Measurements from ENCODE around the gene PFN3.
"Not testable (repeated sequence)": the region's sequence is repeated elsewhere in the genome, so short reads cannot be mapped to it uniquely, and the experiment has no call there.

The PFN3 gene

DNA sequence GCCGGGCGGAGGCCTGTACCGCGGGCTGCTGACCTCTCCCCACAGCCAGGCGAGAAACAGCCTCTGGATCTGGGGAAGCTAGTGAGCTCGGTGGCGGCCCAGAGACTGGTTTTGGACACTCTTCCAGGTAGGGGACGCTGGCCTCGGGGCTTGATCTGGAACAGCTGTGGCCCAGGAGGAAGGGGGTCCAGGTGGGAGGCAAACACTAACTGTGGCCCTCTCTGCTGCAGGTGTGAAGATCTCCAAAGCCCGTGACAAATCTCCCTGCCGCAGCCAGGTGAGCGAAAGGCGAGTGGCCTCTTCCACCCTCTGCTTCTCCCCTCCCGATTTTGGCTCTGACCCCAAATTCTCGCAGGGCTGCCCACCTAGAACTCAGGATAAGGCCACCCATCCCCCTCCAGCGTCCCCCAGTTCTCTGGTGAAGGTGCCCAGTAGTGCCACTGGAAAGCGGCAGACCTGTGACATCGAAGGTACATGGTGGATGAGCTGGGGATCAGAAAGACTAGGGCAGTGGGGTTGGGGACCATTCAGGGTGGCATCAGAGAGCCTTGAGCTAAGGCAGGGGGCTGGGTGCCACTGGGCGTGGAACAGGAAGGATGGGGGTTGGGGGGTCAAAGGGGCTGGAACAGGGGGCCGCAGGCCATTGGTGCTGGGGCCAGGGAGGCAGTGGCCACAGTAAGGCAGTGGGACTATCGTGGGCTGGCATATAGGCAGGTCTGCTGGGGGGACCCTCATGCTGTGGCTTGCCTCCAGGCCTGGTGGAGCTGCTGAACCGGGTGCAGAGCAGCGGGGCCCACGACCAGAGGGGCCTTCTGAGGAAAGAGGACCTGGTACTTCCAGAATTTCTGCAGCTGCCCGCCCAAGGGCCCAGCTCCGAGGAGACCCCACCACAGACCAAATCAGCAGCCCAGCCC is 29.1 kb downstream of the PFN3 start:
- no peak for DNase-seq

DNA sequence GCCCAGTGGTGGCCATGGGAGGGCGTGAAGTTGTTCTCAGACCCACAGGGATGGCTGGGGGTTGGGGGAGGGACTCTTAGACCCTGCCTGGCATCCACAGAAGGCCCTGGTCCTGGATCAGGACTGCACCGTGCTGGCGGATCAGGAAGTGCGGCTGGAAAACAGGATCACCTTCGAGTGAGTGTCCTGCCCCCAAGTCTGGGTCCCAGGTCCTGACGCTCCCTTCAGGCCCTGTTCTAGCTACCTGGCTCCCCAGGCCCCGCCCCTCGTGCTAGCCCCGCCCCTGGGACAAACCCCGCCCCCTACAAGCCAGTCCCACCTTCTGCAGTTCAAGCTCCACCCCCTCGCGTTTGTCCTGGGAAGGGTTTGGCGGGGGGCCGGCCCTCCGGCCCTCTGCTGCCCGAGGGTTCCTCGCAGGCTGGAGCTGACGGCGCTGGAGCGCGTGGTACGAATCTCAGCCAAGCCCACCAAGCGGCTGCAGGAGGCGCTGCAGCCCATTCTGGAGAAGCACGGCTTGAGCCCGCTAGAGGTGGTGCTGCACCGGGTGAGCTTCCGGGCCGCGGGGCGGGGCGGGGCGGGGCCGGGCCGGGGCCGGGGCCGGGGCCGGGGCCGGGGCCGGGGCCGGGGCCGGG is 29.9 kb downstream of the PFN3 start:
- peak; percentile 66 for DNase-seq

DNA sequence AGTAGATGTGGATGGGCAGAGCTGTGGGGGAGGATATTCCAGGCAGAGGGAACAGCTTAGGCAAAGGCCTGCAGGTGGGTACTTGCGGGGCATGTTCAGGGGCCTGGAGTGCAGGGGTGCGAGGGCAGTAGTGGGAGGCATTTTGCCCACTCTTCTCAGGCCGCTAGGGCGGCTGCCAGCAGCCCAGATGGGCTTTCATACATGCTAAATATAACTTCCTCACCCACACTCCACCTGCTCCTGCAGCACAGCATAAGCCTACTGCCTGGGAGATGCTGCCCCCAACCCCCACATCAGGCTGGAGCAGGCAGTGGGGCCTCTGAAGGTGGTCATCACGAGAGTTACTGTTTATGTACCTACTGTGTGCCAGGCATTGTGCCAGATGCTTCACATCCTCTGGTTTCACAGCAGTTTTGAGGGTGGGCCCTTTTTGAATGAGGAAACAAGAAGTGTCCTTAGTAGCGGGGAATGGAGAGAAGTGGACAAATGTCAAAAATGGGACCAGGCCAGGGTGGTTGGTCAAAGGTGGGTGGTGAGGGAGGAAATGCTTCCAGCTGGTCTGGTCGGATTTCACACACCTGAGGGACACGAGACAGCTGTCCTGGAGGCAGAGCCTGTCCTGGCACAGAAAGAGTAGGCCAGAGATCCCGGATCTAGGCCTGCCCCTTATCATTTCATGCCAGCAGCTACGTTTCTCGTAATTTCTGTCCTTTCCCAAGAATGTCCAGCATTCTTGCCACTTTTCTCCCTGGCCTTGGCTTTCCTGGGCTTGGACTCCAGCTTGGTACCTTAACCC is 30.6 kb downstream of the PFN3 start:
- DNase-seq = no peak

DNA sequence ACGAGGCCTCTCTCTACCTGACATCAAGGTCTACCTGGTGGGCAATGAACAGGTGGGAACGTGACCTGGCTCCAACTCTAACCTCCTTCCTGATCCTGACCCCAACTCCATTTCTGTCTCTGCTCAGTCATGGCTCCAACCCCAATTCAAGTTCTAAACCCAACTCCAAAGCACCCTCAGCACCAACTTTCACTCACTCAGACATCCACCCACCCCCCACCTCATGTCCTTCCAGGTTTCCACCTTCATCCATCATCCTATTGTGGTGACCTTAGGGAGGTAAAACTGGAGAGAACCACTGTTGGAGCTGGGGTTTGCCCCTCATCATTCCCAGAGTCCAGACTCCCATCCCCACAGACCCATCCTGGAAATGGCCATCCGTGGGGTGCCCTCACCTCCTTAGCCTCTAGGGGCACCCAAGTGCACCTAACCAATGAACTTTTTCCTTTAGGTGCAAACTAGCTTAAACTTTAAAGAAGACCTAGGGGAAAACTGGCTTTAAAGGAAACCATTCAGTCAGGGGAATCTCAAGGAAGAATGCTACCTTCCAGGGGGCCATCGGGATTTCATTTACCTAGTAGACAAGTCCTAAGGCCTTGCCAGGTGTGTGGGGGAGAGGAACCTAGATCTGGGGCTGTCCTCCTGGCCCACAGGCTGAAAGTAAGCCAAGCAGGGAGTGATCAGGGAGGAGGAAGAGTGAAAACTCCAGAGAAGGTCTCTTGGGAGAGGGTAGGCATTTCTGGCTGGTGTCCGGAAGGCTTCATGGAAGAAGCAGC is 31.4 kb downstream of the PFN3 start:
- DNase-seq = peak; percentile 41

DNA sequence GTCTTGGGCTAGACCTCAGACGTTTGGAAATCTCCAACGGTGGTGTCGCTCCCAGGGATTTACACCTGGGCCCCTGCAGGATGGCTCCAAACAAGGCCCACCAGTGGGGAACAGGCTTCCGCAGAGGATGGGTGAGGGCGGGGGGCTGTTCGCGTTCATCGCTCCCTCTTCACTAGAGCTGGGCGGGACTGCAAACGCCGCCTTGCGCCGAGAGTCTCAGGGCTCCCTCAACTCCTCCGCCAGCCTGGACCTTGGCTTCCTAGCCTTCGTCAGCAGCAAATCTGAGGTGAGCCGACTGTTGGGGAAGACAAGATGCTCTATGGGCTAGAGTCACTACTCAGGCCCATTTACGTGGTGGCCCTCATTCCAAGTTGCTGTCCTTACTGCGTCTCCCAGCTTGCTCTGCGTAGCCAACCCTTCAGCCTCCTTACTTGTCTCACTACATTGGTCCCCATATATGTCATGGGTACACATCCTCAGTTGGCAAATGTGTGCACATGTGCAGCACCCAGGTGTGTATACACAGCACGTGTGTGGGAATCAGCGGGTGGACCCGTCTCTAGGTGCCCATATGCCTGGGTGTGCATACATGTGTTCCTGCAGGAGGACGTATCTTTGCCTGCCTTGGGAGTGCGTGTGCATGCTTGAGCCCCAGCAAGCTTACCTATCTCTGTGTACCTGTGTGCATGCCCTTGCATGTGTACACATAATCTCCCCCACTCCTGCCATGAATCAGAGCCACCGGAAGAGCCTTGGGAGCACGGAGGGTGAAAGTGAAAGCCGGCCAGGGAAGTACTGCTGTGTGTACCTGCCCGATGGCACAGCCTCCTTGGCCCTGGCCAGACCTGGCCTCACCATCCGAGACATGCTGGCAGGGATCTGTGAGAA is 32.2 kb downstream of the PFN3 start:
- DNase-seq = no peak

DNA sequence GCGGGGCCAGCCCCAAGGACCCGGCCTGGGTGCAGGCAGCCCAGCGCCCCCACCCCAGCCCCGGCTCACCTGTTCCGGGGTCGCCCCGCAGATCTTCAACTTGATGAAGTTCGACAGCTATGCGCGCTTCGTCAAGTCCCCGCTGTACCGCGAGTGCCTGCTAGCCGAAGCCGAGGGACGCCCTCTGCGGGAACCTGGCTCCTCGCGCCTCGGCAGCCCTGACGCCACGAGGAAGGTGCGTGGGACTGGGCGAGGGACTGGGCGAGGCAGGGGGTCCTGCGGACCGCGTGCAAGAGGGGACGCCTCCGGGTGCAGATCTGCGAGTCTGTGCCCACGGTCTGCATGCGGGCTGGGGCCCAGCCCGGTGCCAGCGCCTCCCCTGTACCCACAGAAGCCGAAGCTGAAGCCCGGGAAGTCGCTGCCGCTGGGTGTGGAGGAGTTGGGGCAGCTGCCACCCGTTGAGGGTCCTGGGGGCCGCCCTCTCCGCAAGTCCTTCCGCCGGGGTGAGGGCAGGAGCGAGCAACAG is 33.1 kb downstream of the PFN3 start:
- DNase-seq = no peak

DNA sequence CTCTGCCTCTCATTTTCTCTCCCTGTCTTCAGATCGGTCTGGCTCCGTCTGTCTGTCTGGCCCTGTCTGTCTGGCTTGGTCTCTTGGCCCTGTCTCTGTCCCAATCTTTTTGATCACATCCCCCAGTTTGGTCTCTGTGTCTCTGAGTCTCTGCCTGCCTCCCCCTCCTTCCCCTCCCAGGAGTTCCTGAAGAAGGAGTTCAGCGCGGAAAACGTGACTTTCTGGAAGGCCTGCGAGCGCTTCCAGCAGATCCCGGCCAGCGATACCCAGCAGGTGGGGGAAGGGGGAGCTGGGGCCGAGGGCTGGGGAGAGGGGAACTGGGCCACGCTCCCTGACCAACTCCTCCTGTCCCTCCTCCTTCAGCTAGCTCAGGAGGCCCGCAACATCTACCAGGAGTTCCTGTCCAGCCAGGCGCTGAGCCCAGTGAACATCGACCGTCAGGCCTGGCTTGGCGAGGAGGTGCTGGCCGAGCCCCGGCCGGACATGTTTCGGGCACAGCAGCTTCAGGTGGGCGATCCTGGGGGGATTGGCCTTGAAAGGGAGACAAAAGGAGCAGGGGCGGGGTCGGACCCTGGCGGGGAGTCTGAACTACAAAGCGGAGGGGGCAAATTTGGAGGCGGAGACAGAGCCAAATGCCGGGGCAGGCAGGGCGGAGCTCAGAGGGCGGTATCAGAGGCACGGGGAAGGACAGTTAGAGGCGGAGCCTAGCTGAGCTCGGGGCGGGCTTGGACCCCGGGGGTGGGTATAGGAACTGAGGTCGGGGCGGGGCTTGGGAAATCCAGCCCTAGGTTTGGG is 33.7 kb downstream of the PFN3 start:
- no peak for DNase-seq

DNA sequence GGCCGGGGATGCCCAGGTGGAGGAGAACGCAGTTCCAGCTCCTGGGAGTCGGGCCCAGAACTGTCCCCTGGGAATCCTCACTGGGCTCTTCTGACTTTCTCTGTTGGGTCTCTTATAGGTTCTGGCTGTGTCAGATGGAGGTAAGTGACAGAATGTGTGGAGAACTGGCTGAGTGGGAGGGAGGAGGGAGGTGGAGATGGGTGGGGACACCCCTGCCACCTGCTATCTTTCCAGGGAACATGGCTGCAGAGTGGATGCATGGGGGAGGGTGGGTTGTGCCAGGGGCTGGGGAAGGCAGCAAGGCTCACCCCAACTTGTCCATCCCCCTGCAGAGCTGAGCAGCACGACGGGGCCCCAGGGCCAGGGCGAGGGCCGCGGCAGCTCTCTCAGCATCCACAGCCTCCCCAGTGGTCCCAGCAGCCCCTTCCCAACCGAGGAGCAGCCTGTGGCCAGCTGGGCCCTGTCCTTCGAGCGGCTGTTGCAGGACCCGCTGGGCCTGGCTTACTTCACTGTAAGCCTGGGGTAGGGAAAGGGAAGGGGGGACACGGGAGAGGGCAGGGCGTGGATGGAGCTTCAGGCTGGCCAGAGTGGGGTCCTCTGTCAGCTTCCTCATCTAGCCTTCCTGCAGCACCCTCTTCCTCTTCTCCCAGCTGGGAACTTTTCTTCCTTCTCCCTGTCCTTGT is 34.5 kb downstream of the PFN3 start:
- DNase-seq = no peak

DNA sequence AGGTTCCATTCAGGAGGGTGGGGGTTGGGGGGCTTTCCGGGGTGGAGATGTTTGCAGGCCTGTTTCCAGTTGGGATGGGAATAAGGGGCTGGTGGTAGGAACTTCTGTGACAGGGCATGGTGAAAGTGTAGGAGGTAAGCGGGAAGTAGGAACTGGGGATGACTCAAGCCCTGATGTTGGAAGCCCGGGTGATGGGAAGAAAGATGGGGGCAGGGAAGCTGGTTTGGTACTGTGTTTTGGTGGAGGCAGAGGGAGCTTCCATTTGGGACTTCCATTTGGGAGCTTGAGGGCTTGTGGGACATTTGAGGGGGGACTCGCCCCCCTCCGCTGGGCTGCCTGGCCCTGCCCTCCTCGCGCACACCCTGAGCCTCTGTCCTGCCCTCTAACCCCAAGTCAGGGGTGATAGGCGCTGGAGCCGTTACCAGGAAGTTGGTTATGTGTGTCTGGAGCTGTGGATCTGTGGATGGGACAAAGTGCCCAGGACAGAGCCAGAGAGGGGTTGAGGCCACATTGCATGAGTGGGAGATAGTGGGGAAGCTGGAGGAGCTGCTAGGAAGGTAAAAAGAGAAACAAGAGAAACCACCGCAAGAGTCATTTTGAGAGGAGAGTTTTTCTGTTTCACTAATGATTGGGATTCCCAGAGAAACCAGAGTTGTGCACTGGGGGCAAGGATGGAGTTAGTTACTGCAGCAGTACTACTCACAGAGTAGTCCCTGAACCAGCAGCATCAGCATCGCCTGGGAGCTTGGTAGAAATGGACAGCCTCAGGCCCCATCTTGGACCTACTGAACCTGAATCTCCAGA is 36.1 kb downstream of the PFN3 start:
- DNase-seq = no peak

DNA sequence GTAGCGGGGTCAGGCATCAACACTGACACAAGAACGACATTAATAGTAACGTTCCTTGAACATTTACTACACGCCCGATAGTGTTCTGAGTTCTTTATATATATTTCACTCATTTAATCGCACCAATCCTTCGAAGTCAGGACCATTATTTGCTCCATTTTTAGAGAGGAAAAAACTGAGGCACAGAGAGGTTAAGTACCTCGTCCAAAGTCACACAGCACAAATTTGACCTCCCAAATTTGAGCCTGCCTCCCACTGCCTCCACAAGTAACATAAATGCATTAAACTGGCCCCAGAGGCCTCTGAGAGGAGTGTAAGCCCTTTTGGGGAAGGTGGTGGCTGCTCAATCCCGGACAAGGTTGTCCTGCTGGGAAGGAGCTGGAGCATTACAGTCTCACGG is 36.9 kb downstream of the PFN3 start:
- no peak for DNase-seq

DNA sequence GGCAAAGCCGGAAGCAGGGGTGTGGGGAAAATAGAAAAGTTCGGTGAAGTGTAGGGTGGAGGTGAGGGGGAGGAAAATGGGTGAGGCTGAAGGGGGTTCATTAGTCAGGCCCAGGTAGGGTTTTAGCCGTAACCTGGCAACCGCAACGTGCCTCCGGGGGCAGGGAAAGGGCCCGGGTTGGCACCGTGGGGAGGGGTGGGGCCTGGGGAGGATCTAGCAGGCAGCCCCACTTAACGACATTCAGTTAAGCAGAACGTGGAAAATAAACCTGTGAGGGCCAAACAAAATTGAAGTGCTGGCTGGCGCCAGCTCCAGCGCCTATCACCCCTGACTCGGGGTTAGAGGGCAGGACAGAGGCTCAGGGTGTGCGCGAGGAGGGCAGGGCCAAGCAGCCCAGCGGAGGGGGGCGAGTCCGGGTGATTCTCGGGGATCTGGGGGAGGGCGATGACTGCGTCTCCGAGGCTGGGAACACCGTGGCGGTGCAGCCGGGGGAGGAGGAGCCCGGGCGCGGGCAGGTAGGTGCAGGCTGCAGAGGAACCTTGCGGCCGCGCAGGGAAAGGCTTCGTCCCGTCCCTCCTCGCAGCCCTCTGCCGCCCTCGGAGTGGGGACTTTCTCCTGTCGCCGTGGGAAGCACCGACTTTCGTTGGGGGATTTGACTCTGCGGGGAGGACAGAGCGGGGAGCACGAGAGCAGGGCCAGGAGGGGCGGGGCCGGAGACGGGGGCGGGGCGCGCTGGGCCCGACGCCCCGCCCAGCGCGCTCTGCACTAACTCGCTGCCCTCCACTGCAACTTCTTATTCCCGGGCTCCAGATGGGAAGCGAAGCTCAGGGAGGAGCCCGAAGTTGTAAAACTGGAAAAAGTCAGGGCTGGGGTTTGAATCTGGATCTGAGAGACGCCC is 37.6 kb downstream of the PFN3 start:
- DNase-seq = peak; percentile 73

DNA sequence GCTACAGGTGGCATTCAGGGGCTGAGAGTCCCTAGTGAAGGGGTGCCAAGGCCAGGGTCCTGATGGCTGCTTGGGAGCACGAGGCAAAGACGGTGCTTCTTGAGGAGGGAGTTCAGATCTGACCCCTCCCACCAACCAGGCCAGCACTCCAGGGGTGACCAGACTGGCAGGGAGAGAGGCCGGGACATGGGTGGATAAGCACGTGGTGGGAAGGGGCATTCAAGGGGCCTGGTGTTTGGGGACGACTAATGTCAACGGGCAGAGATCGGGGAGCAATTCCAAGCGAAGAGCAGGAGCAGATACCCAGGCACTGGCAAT is 38.2 kb downstream of the PFN3 start:
- no peak for DNase-seq

DNA sequence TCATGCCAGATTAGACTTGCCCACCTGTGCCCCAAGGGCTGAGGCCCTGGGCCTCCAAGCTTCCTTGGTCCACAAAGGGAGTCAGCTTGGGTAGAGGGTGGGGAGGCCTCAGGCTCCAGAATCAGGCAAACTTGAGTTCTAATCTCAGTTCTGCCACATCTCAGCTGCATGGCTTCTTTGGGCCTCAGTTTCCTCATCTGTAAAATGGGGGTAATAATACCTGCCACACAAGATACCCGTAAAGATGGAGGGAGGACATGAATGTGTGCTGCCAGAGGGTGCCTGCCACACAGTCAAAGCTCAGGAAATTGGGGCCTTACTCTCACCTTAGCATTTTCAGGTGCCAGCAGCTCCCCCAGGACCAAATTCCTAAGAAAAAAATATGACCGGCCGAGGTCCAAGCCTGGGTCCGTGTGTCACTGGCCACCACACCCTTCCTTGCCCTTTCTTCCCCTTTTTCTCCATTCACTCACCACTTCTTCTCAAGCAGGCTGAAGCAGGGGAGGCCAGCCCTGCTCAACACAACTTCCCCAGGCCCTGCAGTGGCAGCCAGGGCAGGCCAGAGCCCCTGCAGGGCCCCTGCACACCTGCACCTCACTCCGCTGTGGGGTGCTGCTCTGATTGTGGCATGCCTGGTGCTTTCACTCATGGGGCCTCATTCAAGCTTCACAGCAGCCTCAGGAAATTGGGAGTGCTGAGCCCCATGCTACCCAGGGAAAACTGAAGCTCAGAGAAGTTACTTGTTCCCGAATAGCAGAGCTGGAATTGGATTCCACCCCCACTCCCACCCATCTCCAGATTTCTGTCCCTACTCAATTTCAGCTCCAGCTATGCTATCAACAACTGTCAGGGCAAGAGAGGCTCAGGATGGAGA is 38.8 kb downstream of the PFN3 start:
- no peak for DNase-seq

DNA sequence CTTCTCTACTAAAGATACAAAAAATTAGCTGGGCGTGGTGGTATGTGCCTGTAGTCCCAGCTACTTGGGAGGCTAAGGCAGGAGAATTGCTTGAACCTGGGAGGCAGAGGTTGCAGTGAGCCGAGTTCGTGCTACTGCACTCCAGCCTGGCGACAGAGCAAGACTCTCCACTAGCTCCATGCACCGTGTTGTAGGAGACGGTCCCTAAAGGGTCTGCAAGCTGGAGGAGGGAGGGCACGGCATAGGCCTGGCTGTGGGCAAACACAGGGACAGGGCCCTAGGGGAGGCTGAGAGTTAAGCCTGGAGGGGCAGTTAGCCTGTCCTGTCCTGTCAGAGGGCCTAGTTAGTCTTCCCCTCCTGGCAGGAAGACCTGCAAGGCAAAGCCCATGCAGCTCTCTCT is 39.7 kb downstream of the PFN3 start:
- DNase-seq = not testable (repeated sequence)

DNA sequence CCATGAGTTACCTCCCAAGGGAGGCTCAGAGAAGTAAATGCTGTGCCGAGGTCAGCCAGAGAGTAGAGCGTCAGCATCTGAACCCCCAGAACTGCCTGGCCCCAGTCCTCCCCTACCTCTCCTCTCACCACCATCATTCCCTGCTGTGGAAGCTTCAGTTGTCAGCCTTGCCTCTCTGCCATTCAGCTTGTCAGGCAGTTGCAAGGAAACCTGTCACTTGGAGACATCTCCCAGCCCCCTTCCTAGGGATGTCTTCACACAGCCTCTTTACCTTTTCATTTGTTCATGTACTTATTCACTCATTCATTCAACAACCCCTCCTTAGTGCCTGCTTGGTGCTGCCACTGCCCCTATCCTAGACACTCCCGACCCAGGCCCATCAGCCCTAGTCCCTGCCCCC is 40.6 kb downstream of the PFN3 start:
- DNase-seq = no peak

DNA sequence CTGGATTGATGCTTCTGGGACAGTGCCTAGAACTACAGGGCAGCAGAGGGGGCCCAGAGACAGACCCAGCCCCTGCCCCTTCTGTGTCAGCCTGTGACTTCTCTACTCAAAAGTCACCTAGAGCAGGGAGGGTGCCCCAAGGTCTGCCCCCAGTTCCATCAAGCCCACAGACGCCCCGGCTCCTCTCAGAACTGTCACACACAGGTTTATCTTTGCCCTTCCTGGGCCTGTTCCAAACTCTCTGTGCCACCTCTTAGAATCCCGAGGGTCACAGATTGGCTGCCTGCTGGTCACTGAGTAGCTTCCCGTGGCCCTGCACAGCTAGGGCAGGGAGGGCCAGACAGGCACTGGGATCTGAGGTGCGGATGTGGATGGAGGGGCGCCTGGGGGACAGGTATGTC is 41.0 kb downstream of the PFN3 start:
- DNase-seq = no peak

DNA sequence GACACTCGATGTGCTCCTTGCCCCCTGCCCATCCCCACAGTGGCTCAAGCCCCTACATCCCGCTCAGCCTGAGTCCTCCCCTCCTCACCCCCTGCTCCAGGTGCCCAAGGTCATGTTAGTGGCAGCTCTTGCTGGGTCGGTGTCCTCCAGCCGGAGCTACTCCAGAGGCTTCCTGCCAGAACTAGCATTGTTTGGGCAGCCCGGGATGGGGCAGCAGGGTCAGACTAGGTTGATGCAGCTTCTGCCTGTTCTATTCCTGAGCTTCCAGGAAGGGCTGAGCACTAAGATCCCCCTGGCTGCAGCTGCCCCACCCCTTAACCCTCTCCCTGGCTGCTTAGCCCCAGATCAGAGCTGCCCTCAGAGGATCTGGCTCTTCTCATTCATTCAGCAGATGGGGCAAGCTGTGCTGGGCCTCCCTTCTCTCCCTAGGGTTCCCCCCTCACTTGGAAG is 42.1 kb downstream of the PFN3 start:
- no peak for DNase-seq
